HuH-7.5 (cell line): ENCODE results near the gene JPH2.
"Not testable (repeated sequence)": the region's sequence is repeated elsewhere in the genome, so short reads cannot be mapped to it uniquely, and the experiment has no call there.

ENCODE experiments used
- DNase-seq: peaks from one replicate; pipeline ENCODE4 v3.0.0; 2011; ENCODE audit warnings: low spot score

Gene JPH2

DNA sequence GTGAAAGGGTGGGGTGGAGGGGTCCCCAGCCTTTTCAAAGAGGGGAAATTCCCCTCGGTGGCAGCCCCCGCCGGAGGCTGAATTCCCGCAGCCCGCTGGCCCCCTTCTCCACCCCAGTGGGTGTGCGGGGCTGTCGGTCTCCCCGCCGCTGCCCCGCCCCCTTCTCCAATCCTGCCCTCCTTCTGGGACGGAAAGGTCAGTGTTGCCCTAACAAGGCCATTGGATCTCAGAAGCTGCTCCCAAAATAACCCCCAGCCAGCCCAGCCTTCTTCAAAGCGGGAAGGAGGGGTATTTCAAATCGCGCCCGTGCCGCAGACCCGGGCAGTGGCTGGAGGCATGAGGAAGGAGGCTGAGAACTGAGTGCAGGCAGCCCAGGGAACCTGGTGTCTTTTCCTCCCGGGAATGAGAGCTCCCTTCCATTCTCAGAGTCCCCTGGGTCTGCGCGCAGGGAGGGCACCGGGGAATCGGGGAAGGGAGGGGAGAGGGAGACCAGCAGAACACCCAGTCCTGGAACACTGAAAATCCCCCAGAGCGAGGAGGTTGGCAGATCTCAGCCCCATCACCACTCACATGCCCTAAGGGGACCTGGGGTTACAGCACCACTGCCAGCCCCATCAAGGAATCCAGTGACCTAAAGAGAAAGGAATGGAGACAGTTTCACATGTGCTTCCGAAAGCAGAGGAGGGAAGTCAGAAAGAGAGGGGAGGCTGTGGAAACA lies at the start of gene JPH2:
JPH2 (minus strand) TSS at position 135 of the 718 bp plus-strand sequence. CDS start 483 bp downstream, outside the sequence.
- no peak for DNase-seq

DNA sequence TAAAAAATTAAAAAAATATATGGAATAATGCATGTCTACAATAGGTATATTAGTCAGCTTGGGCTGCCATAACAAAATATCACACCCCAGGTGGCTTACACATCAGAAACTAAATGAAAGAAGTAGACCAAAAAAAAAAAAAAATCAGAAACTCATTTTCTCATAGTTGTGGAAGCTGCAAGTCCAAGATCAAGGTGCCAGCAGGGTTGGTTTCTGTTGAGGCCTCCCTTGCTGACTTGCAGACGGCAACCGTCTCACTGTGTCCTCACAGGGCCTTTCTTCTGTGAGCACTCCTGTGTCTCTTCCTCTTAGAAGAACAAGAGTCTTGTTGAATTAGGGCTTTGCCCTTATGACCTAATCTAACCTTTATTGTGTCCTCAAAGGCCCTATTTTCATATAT lies 48.7 kb upstream of the JPH2 start:
- no peak for DNase-seq

DNA sequence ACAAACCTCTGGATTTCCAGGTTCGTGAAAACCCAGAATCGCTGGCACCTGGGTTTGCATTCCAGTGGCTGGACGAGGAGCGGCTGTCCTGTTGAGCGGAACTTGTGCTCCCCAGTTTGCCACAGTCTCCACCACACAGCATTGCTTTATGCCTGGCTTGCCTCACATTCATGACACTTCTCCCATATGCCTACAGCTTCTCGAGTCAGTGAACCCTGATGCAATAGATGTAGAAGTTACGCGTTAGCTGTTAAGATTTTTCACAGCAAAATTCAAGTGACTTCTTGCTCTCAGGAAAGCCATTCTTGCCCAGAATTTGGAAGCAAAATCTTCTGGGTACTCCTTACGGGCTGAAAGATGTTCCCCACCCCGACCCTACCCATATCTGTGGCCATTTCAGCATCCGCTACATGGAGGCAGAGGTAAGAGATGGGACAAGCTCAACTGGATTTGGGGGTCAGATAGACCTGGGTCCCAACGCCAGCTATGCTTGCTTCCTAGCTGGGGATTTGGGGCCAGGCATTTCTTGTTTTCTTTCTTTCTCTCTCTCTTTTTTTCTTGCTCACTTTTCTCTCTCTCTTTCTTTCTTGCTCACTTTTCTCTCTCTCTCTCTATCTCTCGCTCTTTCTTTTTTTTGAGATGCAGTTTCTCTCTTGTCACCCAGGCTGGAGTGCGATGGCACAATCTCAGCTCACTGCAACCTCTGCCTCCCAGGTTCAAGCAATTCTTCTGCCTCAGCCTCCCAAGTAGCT lies 47.8 kb upstream of the JPH2 start:
- no peak for DNase-seq

DNA sequence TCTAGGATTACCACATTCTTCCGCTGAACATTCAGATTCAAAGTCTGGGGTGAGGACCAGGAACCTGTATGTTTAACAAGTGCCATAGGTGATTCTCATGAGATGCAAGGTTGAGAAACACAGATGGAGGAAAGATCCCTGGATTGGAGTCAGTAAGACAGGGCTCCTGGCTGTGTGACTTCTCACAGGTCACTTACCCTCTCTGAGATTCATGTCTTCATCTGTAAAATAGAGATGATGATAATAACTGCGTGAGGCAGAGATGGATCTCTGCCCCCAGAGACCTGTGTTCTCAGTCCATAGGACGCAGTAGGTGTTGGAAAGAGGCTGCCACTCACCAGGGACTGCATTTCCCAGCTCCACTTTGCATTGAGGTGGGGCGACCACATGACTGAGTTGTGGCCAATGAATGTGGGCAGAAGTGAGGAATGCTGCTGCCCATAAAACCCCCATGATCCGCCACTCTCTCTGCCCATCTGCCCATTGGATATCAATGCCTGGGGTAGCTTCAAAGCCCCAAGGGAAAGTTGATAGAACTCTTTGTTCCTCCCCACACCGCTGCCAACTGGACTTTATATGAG lies 46.5 kb upstream of the JPH2 start:
- DNase-seq, result no peak

DNA sequence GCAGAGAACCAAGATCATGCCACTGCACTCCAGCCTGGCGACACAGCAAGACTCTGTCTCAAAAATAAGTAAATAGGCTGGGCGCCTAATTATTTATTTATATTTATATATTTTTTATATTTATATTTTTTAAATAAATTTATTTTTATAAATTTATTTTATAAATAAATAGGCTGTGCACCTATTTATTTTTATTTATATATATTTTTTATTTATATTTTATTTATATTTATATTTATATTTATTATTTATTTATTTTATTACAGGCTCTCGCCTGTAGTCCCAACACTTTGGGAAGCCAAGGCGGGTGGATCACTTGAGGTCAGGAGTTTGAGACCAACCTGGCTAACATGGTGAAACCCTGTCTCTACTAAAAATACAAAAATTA lies 45.5 kb upstream of the JPH2 start:
- not testable (repeated sequence) for DNase-seq

DNA sequence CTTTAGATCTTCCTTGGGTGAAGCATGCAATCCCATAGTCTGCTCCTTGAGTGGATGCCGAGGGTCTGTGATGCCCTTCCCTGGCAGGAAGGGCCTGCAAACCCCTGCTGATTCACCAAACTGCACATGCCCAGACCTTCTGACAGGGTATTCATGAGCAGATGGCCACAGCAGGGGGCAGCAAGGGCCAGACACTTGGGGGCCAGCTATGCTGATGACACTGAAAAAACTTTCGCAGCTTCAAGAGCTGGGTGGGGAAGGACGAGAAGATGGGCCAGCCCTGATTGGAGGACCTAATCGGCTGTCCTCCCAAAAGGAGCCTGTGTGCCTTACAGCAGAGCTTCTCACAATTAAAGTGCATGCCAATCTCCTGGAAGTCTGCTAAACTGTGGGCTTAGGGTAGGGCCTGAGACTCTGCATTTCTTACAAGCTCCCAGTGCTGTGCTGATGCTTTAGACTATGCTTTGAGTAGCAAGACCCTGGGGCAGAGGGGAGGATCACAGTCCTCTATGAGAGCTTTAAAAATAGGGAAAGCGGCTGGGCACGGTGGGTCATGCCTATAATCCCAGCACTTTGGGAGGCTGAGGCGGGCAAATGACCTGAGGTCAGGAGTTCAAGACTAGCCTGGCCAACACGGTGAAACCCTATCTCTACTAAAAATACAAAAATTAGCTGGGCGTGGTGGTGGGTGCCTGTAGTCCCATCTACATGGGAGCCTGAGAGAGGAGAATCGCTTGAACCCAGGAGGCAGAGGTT lies 44.9 kb upstream of the JPH2 start:
- no peak for DNase-seq

DNA sequence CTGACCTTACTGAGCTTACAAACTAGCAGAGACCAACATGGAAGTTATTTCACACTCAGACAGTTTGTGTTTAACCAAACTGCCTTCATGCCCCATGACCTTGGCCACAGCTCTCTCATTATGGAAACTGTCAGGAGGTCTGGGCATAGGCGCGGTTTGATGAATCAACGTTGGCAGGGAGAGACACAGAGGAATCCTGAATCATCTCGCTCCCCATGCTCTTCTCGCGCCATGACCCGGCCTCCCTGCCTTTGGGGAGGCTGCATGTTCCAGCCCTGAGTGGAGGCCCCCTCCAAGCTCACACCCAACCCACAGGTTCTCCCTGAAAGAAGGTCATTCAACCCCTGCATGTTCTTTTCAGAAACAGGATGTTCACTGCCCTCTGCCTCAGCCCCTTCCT lies 44.2 kb upstream of the JPH2 start:
- no peak for DNase-seq

DNA sequence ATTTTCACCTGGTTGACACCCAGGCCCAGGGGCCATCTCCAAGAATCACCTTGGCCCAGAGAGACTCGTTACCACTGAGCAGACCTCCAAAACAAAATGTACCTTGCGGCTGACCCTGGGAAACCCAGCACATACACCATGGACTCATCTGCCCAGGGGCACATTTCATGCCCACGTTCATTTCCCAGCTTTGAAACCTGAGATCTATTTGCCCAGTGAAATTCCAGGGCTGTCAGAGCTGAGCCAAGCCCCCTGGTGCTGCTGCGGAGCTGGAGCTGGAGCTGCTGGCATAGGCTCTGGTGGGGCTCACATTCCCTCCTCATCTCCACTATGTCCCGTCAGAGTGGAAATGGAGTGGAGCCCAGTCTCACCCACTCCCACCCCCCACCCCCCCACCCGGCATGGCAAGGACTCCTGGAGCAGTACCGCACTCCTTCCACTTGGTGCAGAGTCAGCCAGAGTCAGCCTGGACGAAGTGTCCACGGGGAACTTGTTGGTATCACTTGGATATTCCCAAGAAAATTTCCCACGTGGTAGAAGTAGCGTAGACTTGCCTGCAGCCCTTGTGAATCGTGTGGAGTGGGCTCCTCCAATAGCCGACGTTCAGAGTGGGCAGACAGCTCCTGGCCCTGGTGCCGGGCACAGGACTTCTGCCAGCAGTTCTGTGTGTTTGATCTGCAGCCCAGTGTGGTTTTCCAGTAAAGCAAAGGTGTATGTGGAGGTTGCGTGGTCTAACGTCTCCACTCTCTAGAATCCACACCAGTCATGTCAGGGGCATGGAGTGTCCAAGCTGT lies 41.7 kb upstream of the JPH2 start:
- no peak for DNase-seq

DNA sequence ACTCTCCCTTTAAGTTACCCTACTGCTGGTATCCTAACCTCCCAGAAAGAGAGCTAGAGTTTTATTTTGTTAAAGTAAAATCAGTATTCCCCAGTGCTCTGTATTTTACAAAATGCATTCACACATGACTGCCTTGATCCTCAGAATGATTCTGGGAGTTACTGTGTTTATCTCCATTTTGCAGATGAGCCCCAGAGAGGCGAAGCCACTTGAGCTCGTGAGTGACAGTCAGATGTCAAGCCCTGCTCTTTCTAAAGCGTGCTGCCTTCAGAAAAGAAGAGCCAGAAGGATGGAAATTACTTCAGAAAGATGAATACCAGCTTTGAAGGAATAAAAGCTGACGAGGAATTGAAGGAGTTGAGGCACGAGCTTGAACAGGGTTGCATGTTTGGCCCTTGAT lies 37.6 kb upstream of the JPH2 start:
- DNase-seq, result no peak

DNA sequence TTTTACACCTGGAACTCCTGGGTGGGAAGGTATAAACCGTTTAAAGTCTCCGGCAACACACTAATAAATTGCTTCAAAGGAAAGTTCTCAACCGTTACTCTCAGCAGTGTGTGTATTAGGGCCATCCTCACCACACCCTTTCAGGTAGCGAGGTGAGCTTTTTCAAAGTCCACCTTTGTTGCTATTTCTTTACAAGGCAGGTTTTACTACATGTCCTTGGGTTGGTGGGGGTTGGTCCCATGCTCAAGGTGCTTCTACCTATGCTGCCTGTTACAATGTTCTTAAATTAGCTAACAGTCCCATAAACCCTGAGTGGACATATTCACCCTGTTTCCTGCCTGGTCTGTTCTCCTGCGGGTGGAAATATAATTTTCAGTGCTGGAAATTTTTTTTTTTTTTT lies 36.7 kb upstream of the JPH2 start:
- no peak for DNase-seq

DNA sequence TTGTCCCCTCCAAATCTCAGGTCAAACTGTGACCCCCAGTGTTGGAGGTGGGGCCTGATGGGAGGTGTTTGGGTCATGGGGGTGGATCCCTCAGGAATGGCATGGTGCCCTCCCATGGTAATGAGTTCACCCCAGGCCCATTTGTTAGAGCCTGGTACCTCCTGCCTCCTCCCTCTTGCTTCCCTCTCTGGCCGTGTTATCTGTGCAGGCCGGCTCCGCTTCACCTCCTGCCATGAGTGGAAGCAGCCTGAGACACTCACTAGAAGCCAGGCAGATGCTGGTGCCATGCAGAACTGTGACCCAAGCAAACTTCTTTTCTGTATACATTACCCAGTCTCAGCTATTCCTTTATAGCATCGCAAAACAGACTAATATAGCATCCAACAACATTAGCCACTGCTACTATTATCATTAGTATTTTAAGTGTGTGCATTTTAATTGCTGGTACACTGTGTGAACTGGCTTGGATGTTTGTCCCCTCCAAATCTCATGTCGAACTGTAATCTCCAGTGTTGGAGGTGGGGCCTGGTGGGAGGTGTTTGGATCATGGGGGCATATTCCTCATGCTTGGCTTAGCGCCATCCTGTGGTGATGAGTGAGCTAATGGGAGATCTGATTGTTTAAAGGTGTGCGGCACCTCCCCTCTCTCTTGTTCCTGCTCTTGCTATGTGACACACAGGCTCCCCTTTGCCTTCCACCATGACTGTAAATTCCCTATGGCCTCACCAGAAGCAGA lies 35.8 kb upstream of the JPH2 start:
- no peak for DNase-seq

DNA sequence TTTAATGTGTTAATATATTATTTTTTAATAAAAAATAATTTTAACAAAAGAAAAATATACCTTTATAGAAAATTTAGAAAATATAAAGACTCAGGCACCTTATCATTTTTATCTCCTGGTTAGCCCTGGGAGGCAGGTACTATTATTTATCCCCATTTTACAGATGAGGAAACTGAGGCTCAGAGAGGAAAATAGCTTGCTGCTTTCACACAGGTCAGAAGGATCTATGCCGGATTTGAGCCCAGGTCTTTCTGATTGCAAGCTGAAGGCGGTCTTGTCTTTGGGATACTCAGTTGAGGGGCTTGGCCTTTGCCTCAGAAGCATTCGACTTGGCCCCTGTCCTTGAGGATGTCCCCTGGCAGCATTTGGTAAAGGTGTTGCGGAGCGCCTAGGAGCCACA lies 35.0 kb upstream of the JPH2 start:
- DNase-seq, result no peak

DNA sequence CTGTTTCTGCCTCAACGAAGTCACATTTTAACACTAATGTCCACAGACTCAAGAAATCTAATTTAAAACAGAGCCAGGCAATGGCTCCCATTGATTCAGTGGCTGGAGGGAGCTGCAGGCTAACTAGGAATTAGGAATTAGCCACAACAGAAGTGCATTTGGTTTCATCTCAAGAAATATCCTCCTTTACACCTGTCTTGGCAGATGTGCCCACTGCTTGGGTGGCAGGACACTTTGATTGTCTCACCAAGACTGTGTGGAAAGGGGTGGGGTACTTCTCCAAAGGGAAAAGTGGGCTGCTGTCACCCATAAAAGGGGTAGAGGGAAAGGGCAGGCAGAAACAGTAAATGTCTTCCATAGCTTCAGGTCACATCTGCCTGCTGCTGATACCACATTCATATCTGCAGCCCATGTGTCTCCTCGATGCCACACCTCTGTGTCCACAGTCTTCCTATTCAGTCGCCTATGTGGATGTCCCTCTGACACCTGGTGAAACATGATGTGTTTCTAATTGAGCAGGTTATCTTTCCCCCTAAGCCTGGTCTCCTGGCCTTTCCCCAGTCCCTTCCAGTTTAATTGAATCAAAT lies 34.5 kb upstream of the JPH2 start:
- no peak for DNase-seq

DNA sequence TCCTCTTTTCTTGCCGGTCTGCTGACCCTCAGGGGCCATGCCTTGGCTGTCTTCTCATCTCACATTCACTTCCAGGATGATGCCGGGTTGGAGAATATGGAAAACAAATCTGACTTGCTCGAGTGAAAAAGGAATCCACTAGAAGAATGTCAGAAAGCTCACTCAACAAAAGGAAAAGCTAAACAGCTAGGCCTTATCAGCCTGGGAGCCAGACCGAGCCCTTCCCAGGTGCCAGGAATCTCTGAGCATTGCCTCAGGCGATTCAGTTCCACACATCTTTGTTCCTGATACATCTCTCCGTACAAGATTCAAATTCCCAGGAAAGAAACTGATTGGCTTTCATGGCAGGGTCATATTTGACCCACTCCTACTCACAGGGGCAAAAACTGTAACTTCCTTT lies 32.8 kb upstream of the JPH2 start:
- DNase-seq, result no peak

DNA sequence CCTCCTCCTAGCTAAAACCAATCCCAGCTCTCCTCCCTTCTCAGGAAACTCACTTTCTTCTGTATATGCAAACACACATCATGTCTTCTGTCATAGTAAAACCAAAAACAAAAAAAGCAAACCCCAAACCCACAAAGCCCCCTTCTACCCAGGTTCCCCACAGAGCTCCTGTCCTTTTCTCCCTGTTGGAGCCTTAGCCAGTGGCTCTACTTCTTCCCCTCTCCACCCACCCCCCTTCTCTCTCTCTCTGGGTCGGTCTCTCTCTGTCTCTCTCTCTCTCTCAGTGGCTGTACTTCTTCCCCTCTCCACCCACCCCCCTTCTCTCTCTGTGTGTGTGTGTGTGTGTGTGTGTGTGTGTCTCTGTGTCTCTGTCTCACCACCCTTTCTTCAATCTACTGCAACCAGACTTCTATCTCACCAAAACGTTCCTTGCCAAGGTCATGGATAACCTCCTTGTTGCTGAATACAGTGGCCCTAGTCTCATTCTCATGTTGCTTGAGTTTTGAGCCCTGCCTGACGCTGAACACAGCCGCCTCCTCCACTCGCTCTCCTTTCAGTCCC lies 32.3 kb upstream of the JPH2 start:
- DNase-seq, result no peak

DNA sequence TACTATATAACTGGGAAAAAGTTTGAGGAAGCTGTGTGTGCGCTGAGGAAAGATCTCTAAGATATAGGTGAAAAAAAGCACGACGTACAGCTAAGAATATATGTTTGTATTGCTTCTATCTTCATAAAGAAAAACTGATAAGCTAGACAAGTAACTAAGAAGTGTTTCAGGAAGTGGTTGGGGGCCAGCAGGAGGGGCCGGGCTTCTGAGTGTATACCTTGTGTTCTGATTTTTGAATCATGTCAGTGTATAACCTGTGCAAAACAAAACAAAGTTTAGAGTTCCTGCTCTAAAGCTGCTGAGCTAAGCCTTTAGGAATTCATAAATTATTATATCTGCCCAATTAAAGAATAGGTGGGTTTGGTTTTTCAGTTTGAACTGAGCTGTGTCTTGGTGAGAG lies 31.5 kb upstream of the JPH2 start:
- DNase-seq, result no peak

DNA sequence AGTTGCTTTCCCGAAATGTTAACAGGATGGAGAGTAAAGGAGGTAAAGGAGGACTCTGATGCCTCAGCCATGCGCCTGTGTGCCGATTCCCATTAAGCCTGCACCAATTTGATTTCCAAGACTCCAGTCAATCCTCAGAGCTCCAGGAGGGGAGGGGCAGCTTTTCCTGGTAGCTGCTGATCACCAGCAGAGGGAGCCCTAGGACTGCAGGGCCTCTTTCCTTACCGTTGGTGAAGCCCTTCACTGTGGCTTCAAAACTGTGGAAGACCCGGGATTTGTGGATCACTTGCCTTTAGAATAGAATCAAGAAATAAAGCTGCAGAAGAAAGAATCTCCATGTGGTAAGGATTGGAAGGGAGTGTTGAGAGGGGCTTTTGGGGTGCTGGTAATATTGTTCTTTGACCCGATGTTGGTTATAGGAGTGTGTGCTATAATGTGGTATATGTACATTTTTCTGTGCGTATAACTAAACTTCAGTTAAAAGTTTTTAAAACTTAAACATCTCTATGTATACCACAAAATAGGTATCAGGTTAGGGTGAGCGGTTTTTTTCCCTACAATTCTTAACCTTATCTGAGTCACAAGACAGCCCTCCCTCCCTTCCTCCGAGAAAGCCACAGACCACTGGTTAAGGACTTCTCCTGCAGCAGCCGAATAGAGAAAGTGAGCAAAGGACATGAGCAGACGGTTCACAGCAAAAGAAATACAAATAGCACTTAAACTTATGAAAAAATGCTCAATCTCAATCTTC lies 30.5 kb upstream of the JPH2 start:
- DNase-seq, result peak; percentile 51

DNA sequence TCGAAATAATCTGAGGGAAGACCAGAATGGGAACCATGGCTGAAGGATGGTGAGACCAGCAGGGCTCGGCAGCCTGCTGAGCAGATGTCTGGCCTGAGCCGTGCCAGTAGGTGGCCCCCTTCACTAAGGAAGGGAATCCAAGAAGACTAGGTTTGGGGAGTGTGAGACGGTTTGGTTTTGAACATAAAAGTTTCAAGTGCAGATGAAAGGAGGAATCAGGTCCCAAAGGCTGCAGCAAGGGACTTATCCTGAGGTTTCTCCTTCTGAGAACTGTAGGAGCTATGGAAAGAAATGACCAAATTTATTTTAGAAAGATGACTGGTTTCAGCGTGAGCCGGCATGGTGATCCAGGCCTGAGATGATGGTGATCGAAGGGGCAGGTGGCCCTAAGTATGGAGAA lies 28.1 kb upstream of the JPH2 start:
- DNase-seq, result peak; percentile 49

DNA sequence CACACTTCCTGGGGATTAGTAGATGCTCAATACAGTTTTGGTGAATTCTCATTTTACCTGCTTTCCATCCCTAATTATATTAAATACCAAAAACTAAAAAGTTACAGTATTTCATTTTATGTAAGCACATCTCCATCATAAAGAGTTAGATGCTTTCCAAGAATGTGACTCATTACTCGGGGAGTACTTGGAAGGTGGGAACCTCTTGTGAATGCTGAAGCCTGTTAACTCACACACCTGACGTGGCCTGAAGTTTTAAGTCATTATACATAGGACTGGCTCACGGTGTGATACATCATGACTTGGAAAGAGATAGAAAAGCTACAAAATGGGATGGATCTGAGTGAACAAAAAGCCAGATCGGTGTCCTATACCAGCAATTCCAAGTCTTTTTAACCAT lies 25.8 kb upstream of the JPH2 start:
- DNase-seq, result no peak
